CD14-positive monocyte (primary cell): ENCODE data around the gene PKHD1. TPM values are rescaled to one million over a fixed set of nuclear protein-coding genes. Genes with fewer than 3 reads are reported as not detected.

Source experiments
- DNase-seq, 3 donors: peaks; one replicate each; pipeline ENCODE4 v3.0.0-alpha.2; 2011 to 2022
- H2AFZ ChIP-seq: 2 replicates; pipeline ENCODE4 v1.6.0; 2012; ENCODE audit warnings: mild to moderate bottlenecking, low read depth, low read length, inconsistent platforms; ENCODE audit not compliant: insufficient read depth, poor library complexity, severe bottlenecking
- H3K27ac ChIP-seq, 2 donors: 1 replicate in 1 of 2; 2 replicates in 1 of 2; pipeline ENCODE4 v1.5.1; 2012 to 2013; ENCODE audit warnings: low read length in 2 of 2, control low read depth in 1 of 2, inconsistent platforms in 1 of 2, low read depth in 1 of 2, mild to moderate bottlenecking in 1 of 2
- H3K27me3 ChIP-seq, 2 donors: one replicate each; pipeline versions ENCODE4 v1.6.0 to v1.6.1; 2011 to 2013; ENCODE audit warnings: low read length in 2 of 2; ENCODE audit not compliant: control insufficient read depth in 2 of 2, insufficient read depth in 2 of 2
- H3K36me3 ChIP-seq, 2 donors: replicated peaks in 1 of 2; 1 replicate in 1 of 2; 2 replicates in 1 of 2; pipeline versions ENCODE4 v1.5.1 to v1.6.1; 2012 to 2013; ENCODE audit warnings: low read length in 2 of 2, control low read depth in 1 of 2, inconsistent platforms in 1 of 2, mild to moderate bottlenecking in 1 of 2; ENCODE audit not compliant: insufficient read depth in 2 of 2, control insufficient read depth in 1 of 2
- H3K4me1 ChIP-seq, 2 donors: 1 replicate in 1 of 2; 2 replicates in 1 of 2; pipeline versions ENCODE4 v1.5.1 to v1.6.1; 2012 to 2013; ENCODE audit warnings: low read length in 2 of 2, control low read depth in 1 of 2, inconsistent platforms in 1 of 2, mild to moderate bottlenecking in 1 of 2, moderate library complexity in 1 of 2; ENCODE audit not compliant: insufficient read depth in 2 of 2, control insufficient read depth in 1 of 2
- H3K4me2 ChIP-seq: replicated peaks from 2 replicates; pipeline ENCODE3; 2012; ENCODE audit warnings: low read length, moderate library complexity, mild to moderate bottlenecking; ENCODE audit not compliant: poor library complexity, severe bottlenecking; ENCODE audit errors: extremely low read depth
- H3K4me3 ChIP-seq, 3 experiments: fragments of 200-600 bp in 1 of 3; sonication (generic) in 1 of 3; replicated peaks in 1 of 3; 1 replicate in 2 of 3; 2 replicates in 1 of 3; pipeline ENCODE4 v1.5.1; 2011 to 2013; ENCODE audit warnings: low read length in 3 of 3, mild to moderate bottlenecking in 3 of 3, control low read depth in 2 of 3, low read depth in 2 of 3, inconsistent platforms in 1 of 3, moderate library complexity in 1 of 3
- H3K79me2 ChIP-seq: 2 replicates; pipeline ENCODE4 v1.6.0; 2012; ENCODE audit warnings: mild to moderate bottlenecking, control low read depth, inconsistent platforms, low read length, moderate library complexity; ENCODE audit not compliant: insufficient read depth
- H3K9ac ChIP-seq: 2 replicates; pipeline ENCODE4 v1.6.0; 2017; ENCODE audit warnings: low read length, mild to moderate bottlenecking; ENCODE audit not compliant: insufficient read depth, poor library complexity, severe bottlenecking
- H3K9me3 ChIP-seq, 2 donors: replicated peaks in 1 of 2; 1 replicate in 1 of 2; 2 replicates in 1 of 2; pipeline versions ENCODE4 v1.5.1 to v1.6.1; 2012 to 2013; ENCODE audit warnings: low read length in 2 of 2, control low read depth in 1 of 2; ENCODE audit not compliant: control insufficient read depth in 1 of 2, insufficient read depth in 1 of 2
- H4K20me1 ChIP-seq: 2 replicates; pipeline ENCODE4 v1.6.0; 2012; ENCODE audit warnings: mild to moderate bottlenecking, low read length, control low read depth, moderate library complexity; ENCODE audit not compliant: insufficient read depth
- H3K27ac Mint-ChIP-seq, 7 donors: one replicate each; pipeline ENCODE4 v1.8.0; 2020; ENCODE audit warnings: mild to moderate bottlenecking in 7 of 7, mixed read lengths in 7 of 7, moderate library complexity in 6 of 7, inconsistent platforms in 2 of 7
- H3K27me3 Mint-ChIP-seq, 3 donors: one replicate each; pipeline ENCODE4 v1.8.0; 2021 to 2022; ENCODE audit warnings: low read depth in 3 of 3, mild to moderate bottlenecking in 3 of 3, mixed read lengths in 3 of 3, moderate library complexity in 3 of 3, inconsistent platforms in 1 of 3
- H3K36me3 Mint-ChIP-seq, 2 donors: one replicate each; pipeline ENCODE4 v1.8.0; 2020; ENCODE audit warnings: mixed read lengths in 2 of 2, inconsistent platforms in 1 of 2, mild to moderate bottlenecking in 1 of 2
- H3K4me1 Mint-ChIP-seq: one replicate; pipeline ENCODE4 v1.8.0; 2020; ENCODE audit warnings: mild to moderate bottlenecking, mixed read lengths
- H3K4me3 Mint-ChIP-seq, 2 donors: one replicate each; pipeline ENCODE4 v1.8.0; 2020; ENCODE audit warnings: mild to moderate bottlenecking in 2 of 2, mixed read lengths in 2 of 2, moderate library complexity in 1 of 2
- H3K9me3 Mint-ChIP-seq, 7 donors: one replicate each; pipeline ENCODE4 v1.8.0; 2020 to 2022; ENCODE audit warnings: mixed read lengths in 7 of 7, mild to moderate bottlenecking in 6 of 7, moderate library complexity in 6 of 7, inconsistent platforms in 2 of 7
- CTCF ChIP-seq: fragments of 200-600 bp; IDR thresholded peaks from one replicate; pipeline ENCODE4 v1.8.0; 2022; ENCODE audit warnings: antibody characterized with exemption, mild to moderate bottlenecking
- WGBS: methylation state at CpG from one replicate; pipeline ENCODE4 v1.1.5; 2013; ENCODE audit warnings: missing lambda C conversion rate; ENCODE audit not compliant: insufficient coverage; 5-methylcytosine and 5-hydroxymethylcytosine counted together
- intact Hi-C, 2 donors: fragments of 100-400 bp; cut with micrococcal nuclease; formaldehyde crosslinking; loops; one replicate each; pipeline versions ENCODE4 v1.15.0 to v1.15.1; 2023
- polyA plus RNA-seq, 3 donors: library from polyadenylated mRNA; depleted of rRNA in 1 of 3; unstranded in 2 of 3; stranded (reverse) in 1 of 3; fragments of 300-500 nt in 2 of 3; fragments of >200 nt in 1 of 3; fragmentation: Illumina TruSeq in 2 of 3; gene quantifications; 1 replicate in 2 of 3; 2 replicates in 1 of 3; pipeline ENCODE4 v1.2.3, GENCODE V29; 2012 to 2021

The PKHD1 gene
- polyA plus RNA-seq, 3 donors: not detected

- intact Hi-C loops: no loop called here
These were observed 199.6 kb downstream of the PKHD1 start for GRCh38 chr6:51887859-51888258.

GRCh38 chr6:51885957-51886356 lies 201.5 kb downstream of the PKHD1 start:
- H3K27me3 ChIP-seq: no peaks in the 10 kb centered on the region
- TF ChIP-seq CTCF: no peak
- H3K4me3 Mint-ChIP-seq: no peak overlapping the region
- 100% methylated on average over 1 of the region's 2 CpGs for WGBS
- H3K79me2 ChIP-seq: no peaks in the 10 kb centered on the region
- peaks cover 0 to 4% (median 0%) of the 10 kb centered on the region in 3 donors for H3K27me3 Mint-ChIP-seq
- no peak overlapping the region for H3K27ac ChIP-seq
- no peak overlapping the region for H3K4me2 ChIP-seq
- no peak overlapping the region for H3K4me3 ChIP-seq
- H3K9me3 ChIP-seq: no peaks in the 10 kb centered on the region
- intact Hi-C loops: no loop called here
- H3K4me1 Mint-ChIP-seq: no peaks in the 10 kb centered on the region
- H3K9ac ChIP-seq: no peak overlapping the region
- no peak overlapping the region for H2AFZ ChIP-seq
- no peak overlapping the region for H3K27ac Mint-ChIP-seq
- no peaks in the 10 kb centered on the region for H3K36me3 Mint-ChIP-seq
- no peak for DNase-seq
- no peaks in the 10 kb centered on the region for H3K4me1 ChIP-seq
- H3K9me3 Mint-ChIP-seq: no peaks in the 10 kb centered on the region
- H3K36me3 ChIP-seq: no peaks in the 10 kb centered on the region
- H4K20me1 ChIP-seq: no peaks in the 10 kb centered on the region

More at GRCh38 chr6:51887859-51888258, 199.6 kb downstream of the PKHD1 start:
- Mint-ChIP-seq H3K36me3 (no peaks in the 10 kb centered on the region), H3K27ac (no peak overlapping the region), H3K9me3 (peaks cover 0 to 1% (median 0%) of the 10 kb centered on the region in 7 donors), H3K4me1 (no peaks in the 10 kb centered on the region), H3K4me3 (no peak overlapping the region), H3K27me3 (peaks cover 0 to 4% (median 0%) of the 10 kb centered on the region in 3 donors)
- H3K4me1 ChIP-seq: no peaks in the 10 kb centered on the region
- 57% methylated on average over 1 of the region's 2 CpGs for WGBS
- no peak overlapping the region for H2AFZ ChIP-seq
- no peak overlapping the region for H3K9ac ChIP-seq
- no peaks in the 10 kb centered on the region for H3K27me3 ChIP-seq
- no peak overlapping the region for H3K4me3 ChIP-seq
- H3K79me2 ChIP-seq: no peaks in the 10 kb centered on the region
- no peak for DNase-seq
- H3K36me3 ChIP-seq: no peaks in the 10 kb centered on the region
- no peak for TF ChIP-seq CTCF
- no peaks in the 10 kb centered on the region for H3K9me3 ChIP-seq
- no peaks in the 10 kb centered on the region for H4K20me1 ChIP-seq
- H3K4me2 ChIP-seq: no peak overlapping the region
- H3K27ac ChIP-seq: no peak overlapping the region
